Nephron (organoid): Measurements from ENCODE around the gene CHST8.

Experiments
- H3K27ac Mint-ChIP-seq, 3 experiments: 2 replicates each; pipeline ENCODE4 v1.8.0; 2020; ENCODE audit warnings: mixed read lengths in 3 of 3, mild to moderate bottlenecking in 2 of 3, moderate library complexity in 1 of 3
- H3K27me3 Mint-ChIP-seq: 2 replicates; pipeline ENCODE4 v1.8.0; 2021; ENCODE audit warnings: low read depth, mild to moderate bottlenecking, moderate library complexity, mixed read lengths
- H3K36me3 Mint-ChIP-seq: 2 replicates; pipeline ENCODE4 v1.8.0; 2020; ENCODE audit warnings: low read depth, mixed read lengths
- H3K4me1 Mint-ChIP-seq: 2 replicates; pipeline ENCODE4 v1.8.0; 2020; ENCODE audit warnings: mixed read lengths
- H3K4me3 Mint-ChIP-seq, 3 experiments: 2 replicates each; pipeline ENCODE4 v1.8.0; 2020; ENCODE audit warnings: mild to moderate bottlenecking in 3 of 3, mixed read lengths in 3 of 3, moderate library complexity in 2 of 3
- H3K9me3 Mint-ChIP-seq: 2 replicates; pipeline ENCODE4 v1.8.0; 2020; ENCODE audit warnings: mixed read lengths
- TF ChIP-seq, protein P1 (sequence below), 3 experiments: fragments of 200-600 bp; sonication (generic); IDR thresholded peaks; one replicate each; pipeline ENCODE4 v1.5.0; 2021; ENCODE audit warnings: antibody characterized with exemption in 3 of 3; ENCODE audit not compliant: unreplicated experiment in 3 of 3

CHST8 gene

DNA sequence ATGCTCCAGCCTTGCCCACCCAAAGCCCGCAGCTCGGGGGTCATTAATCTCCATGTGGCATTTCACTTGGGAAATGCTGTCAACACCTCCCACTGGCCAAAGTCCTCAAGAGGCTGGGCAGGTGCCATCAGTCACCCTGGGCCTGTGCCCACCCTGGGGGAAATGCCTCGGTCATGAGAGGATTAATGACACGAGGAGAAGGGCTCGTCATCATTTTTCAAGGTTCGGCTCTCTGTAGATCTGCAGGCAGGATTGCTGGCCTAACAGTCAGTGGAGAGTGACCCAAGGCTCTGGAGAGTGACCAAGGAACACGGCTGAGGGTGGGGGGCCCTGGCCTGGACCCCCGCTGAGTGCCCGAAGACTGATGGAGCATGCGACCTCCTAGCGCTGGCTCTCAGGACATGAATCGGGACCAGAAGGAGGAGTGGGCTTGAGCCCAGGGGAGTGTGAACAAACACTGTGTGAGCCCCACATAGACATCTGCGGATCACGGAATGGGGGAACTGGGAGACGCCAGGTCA is 159.7 kb downstream of the CHST8 start:
- Mint-ChIP-seq H3K9me3 (no peaks in the 10 kb centered on the region), H3K27ac (no peak overlapping the region), H3K4me3 (no peak overlapping the region), H3K36me3 (no peaks in the 10 kb centered on the region), H3K27me3 (peaks cover 59% of the 10 kb centered on the region), H3K4me1 (peaks cover 19% of the 10 kb centered on the region)
- TF ChIP-seq, protein P1, sequence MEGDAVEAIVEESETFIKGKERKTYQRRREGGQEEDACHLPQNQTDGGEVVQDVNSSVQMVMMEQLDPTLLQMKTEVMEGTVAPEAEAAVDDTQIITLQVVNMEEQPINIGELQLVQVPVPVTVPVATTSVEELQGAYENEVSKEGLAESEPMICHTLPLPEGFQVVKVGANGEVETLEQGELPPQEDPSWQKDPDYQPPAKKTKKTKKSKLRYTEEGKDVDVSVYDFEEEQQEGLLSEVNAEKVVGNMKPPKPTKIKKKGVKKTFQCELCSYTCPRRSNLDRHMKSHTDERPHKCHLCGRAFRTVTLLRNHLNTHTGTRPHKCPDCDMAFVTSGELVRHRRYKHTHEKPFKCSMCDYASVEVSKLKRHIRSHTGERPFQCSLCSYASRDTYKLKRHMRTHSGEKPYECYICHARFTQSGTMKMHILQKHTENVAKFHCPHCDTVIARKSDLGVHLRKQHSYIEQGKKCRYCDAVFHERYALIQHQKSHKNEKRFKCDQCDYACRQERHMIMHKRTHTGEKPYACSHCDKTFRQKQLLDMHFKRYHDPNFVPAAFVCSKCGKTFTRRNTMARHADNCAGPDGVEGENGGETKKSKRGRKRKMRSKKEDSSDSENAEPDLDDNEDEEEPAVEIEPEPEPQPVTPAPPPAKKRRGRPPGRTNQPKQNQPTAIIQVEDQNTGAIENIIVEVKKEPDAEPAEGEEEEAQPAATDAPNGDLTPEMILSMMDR (IDR thresholded peaks at IDR 0.05; ENCODE audit: unreplicated experiment in 3 of 3) = no peak

DNA sequence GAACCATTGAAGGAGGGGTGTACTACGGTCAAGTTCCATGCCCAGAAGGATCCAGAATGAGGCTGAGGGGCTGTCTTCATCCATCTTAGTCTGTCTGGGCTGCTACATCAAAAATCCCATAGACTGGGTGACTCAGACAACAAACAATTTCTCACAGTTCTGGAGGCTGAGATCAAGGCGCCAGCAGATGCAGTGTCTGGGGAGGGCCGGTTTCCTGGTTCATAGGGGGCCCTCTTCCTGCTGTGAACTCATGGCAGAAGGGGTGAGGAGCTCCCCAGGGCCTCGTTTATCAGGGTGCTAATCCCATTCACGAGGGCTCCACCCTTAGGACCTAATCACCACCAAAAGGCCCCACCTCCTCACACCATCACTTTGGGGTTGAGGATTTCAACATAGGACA is 160.2 kb downstream of the CHST8 start:
- Mint-ChIP-seq H3K27ac (no peak overlapping the region), H3K4me3 (no peak overlapping the region), H3K4me1 (peaks cover 19% of the 10 kb centered on the region), H3K27me3 (peaks cover 59% of the 10 kb centered on the region), H3K36me3 (no peaks in the 10 kb centered on the region), H3K9me3 (no peaks in the 10 kb centered on the region)
- TF ChIP-seq, protein P1 (IDR thresholded peaks at IDR 0.05; ENCODE audit: unreplicated experiment in 3 of 3) = no peak

DNA sequence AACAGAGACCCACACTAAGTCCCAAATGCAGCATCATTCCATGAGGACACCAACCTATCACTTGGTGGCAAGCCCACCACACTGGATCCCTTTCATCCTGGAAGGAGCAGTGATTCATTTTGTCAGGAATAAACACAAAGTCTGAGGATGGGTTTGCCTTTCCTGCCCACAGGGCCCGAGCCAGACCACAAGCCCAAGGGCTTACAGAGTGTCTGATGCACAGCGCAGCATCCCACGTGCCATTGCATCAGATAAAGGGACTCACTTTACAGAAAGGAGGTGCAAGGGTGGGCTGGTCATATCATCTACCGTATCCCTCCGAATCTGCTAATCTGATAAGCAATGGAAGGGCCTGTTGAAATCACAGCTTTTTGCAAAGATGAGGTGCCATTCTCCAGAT is 162.7 kb downstream of the CHST8 start:
- peaks cover 53% of the 10 kb centered on the region for H3K27me3 Mint-ChIP-seq
- TF ChIP-seq, protein P1 (IDR thresholded peaks at IDR 0.05; ENCODE audit: unreplicated experiment in 3 of 3) = no peak
- no peak overlapping the region for H3K27ac Mint-ChIP-seq
- no peaks in the 10 kb centered on the region for H3K9me3 Mint-ChIP-seq
- H3K4me1 Mint-ChIP-seq = peaks cover 7% of the 10 kb centered on the region
- H3K36me3 Mint-ChIP-seq = no peaks in the 10 kb centered on the region
- H3K4me3 Mint-ChIP-seq = no peak overlapping the region

DNA sequence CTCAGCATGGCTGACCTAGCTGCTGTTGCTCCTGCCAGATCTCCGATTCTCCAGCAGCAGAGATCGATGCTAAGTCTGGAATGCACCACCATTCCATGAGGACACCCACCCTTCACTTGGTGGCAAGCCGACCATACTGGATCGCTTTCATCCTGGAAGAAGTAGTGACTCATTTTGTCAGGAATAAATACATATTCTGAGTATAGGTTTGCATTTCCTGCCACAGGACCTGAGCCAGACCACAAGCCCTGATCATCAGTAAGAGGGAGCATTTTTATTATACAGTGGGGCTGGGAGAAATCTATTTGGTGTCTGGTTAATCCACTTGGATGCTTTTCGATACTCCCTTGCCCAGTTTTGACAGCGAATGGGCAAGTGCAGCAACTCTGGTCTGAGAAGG is 164.0 kb downstream of the CHST8 start:
- Mint-ChIP-seq H3K4me1 (peaks cover 4% of the 10 kb centered on the region), H3K4me3 (no peak overlapping the region), H3K27ac (no peak overlapping the region), H3K9me3 (no peaks in the 10 kb centered on the region), H3K36me3 (no peaks in the 10 kb centered on the region), H3K27me3 (peaks cover 39% of the 10 kb centered on the region)
- TF ChIP-seq, protein P1 (IDR thresholded peaks at IDR 0.05; ENCODE audit: unreplicated experiment in 3 of 3) = no peak

DNA sequence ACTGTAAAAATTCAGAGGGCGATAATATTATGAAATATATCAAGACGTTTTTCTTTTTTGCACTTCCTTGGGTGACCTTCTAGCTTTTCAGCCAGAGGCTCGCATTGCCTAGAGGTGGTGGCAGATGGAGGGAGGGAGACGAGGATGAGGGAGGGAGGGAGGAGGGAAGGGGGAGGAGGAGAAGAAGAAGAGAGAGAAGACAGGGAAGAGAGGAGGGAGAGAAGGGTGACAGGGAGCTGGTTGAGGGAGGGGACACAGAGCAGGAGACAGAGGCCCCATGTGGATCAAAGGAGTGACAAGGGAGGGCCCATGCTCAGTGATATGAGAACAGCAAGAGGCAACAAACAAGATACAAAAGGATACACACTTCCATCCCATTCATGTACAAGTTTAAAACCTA is 166.9 kb downstream of the CHST8 start:
- no peak overlapping the region for H3K27ac Mint-ChIP-seq
- H3K36me3 Mint-ChIP-seq = no peaks in the 10 kb centered on the region
- H3K4me1 Mint-ChIP-seq = no peaks in the 10 kb centered on the region
- H3K4me3 Mint-ChIP-seq = no peak overlapping the region
- TF ChIP-seq, protein P1 (IDR thresholded peaks at IDR 0.05; ENCODE audit: unreplicated experiment in 3 of 3) = no peak
- H3K27me3 Mint-ChIP-seq = peaks cover 19% of the 10 kb centered on the region
- no peaks in the 10 kb centered on the region for H3K9me3 Mint-ChIP-seq

DNA sequence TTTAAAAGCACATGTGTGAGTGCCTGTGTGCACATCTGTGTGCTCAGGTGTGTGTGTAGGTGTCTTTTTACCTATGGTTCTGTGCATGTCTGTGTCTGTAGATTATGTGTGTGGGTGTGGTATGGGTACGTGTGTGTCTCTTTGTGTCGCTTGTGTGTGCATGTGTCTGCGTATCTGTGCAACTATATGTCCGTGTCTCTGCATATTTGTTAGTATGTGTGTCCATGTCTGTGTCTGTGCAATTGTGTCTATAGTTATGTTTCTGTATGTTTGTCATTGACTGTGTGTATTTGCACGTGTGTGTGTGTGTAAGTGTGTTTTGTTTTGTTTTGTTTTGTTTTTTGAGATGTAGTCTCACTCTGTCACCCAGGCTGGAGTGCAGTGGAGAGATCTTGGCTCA is 167.6 kb downstream of the CHST8 start:
- no peaks in the 10 kb centered on the region for H3K9me3 Mint-ChIP-seq
- no peak overlapping the region for H3K27ac Mint-ChIP-seq
- H3K4me3 Mint-ChIP-seq = peak overlapping the region in 1 of 3 experiments; percentile 4
- TF ChIP-seq, protein P1 (IDR thresholded peaks at IDR 0.05; ENCODE audit: unreplicated experiment in 3 of 3) = no peak
- H3K27me3 Mint-ChIP-seq = peaks cover 19% of the 10 kb centered on the region
- H3K4me1 Mint-ChIP-seq = no peaks in the 10 kb centered on the region
- no peaks in the 10 kb centered on the region for H3K36me3 Mint-ChIP-seq
